Right lobe of liver (tissue), 4 donors: ENCODE data around the gene GCLC.

Experiments
- CTCF ChIP-seq, 4 donors: fragments of 200-600 bp in 3 of 4; fragments of 450-650 bp in 1 of 4; IDR thresholded peaks; one replicate each; pipeline versions ENCODE4 v1.5.1 to v1.8.0; 2016 to 2022; ENCODE audit warnings: antibody characterized with exemption in 4 of 4, mild to moderate bottlenecking in 2 of 4
- POLR2A ChIP-seq: fragments of 450-650 bp; IDR thresholded peaks from one replicate; pipeline ENCODE4 v1.6.1; 2017; ENCODE audit warnings: antibody characterized with exemption, mild to moderate bottlenecking
- donor health status: DM: no; HTN: no; CAD: no.
- donor health status: DM: no; HTN: no; CAD: no.
- donor health status: DM: no; HTN: yes; CAD: no.

- TF ChIP-seq CTCF (IDR thresholded peaks at IDR 0.05), result no peak
- no peak for TF ChIP-seq POLR2A
These were observed 43.5 kb downstream of the GCLC start for GRCh38 chr6:53501432-53501831.
